GM21381 (cell line): ENCODE measurements around the gene SMPDL3B.
A peak's percentile ranks its signal among the peaks of the same experiment; 100 is the strongest.

ENCODE experiments used
- ATAC-seq: cut with Tn5 transposase; IDR thresholded peaks from one replicate; pipeline ENCODE4 v1.9.1; 2021; ENCODE audit warnings: mild to moderate bottlenecking, moderate library complexity; ENCODE audit not compliant: unreplicated experiment

SMPDL3B gene

DNA sequence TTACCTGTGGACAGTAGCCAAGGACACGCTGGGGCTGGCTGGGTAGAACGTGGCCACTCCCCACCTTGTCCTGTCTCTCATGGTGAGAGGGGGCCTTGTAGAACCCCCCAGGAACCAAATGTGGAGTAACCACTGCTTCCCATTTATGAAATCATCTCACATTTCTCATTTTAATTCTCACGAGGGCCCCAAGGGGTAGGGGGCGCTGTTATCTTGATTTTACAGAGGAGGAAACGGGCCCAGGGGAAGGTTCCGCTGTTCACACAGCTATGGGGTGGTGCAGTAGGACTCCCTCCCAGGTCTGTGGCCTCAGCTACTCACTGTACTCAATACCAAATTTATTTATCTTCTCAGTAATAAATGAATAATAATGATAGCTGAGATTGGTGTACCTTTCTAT is 5.5 kb downstream of the SMPDL3B start:
- no peak for ATAC-seq

GRCh38 chr1:27940870-27941560 is 6.2 kb downstream of the SMPDL3B start:
- ATAC-seq, result no peak

- ATAC-seq, result no peak
These were observed 7.1 kb downstream of the SMPDL3B start for GRCh38 chr1:27941671-27942540.

DNA sequence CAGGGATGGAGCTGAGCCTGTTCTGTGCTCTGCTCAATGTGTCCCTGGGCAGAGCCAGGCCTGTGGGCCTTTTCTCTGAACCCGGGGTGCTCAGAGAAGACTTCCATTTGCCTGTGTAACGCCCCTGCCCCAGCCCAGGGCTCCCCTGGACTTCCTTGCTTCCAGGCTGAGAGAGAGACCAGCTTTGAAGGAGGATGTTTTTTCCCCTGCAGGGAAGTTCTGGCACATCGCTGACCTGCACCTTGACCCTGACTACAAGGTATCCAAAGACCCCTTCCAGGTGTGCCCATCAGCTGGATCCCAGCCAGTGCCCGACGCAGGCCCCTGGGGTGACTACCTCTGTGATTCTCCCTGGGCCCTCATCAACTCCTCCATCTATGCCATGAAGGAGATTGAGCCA is 10.2 kb downstream of the SMPDL3B start:
- no peak for ATAC-seq

- ATAC-seq, result no peak
These were observed 14.2 kb downstream of the SMPDL3B start for GRCh38 chr1:27949027-27949426.

- ATAC-seq, result no peak
These were observed 16.6 kb downstream of the SMPDL3B start for GRCh38 chr1:27951396-27951795.

DNA sequence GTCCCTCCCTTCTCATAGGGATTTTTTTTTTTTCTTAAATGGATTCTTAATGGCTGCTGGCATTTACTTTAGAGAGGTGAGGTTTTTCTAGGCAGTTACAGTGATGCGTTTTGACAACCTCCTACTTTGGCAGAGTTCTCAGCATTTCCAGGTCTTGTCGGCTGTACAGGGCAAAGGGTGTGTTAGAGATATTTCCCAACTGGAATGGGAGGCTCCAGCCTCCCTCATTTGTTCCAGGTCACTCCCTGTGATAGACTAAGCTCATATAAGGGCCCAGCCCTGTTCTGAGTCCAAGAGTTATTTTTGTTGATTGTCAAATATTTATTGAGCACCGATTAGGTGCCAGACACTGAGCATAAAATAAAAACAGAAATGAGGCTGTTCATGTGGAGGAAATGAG is 17.3 kb downstream of the SMPDL3B start:
- no peak for ATAC-seq

GRCh38 chr1:27954186-27954585 is 19.4 kb downstream of the SMPDL3B start:
- ATAC-seq, result no peak

DNA sequence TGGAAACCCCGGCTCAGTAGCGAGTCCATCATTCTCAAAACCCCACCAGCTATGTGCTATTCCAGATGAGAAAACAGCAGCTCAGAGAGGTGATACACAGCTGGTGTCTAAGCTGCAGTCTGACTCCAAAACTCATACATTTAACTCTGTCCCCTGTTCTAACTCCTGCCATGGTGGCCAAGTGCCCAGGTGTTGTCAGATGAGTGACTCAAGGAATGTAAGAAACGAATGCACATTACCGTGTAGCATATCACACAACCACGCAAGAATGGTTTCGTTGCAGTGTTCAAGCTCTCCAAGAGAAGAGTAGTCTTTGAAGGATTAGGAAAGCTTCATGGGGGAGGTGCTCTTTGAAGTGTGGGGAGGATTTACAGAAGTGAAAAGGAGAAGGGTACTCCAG is 20.3 kb downstream of the SMPDL3B start:
- no peak for ATAC-seq

GRCh38 chr1:27956761-27957160 is 22.0 kb downstream of the SMPDL3B start:
- ATAC-seq, result no peak

- no peak for ATAC-seq
These were observed 22.9 kb downstream of the SMPDL3B start for GRCh38 chr1:27957655-27958054.

- no peak for ATAC-seq
These were observed 23.7 kb downstream of the SMPDL3B start for GRCh38 chr1:27958513-27958912.

DNA sequence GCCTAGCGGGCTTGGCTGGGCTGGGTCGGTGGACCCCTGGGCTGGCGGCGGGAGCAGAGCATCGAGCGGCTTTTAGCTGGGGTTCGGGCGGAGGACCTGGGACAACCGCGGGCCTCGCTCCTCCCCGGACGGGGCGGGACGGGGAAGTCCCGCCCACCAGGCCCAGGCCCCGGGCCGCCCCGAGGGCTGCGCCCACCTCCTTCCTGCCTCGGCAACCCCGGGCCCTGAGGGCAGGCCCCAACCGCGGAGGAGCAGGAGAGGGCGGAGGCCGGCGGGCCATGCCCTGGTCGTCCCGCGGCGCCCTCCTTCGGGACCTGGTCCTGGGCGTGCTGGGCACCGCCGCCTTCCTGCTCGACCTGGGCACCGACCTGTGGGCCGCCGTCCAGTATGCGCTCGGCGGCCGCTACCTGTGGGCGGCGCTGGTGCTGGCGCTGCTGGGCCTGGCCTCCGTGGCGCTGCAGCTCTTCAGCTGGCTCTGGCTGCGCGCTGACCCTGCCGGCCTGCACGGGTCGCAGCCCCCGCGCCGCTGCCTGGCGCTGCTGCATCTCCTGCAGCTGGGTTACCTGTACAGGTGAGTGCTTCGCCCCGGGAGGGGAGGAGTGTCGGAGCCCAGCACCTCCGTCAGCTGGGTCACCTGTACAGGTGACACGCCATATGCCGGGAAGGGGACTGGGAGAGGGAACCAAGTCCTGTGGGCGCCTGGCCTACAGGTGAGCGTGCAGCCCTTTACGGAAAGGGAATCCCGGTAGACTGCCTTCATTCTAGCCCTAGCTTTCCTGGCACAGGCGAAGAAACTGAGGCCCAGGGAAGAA is 25.2 kb downstream of the SMPDL3B start, which contains the start of gene XKR8:
TSS of gene XKR8 (plus strand) at position 182 of the 812 bp plus-strand sequence. CDS start at position 279, 97 bp downstream.
- peak; percentile 86 for ATAC-seq

- no peak for ATAC-seq
These were observed 26.2 kb downstream of the SMPDL3B start for GRCh38 chr1:27960762-27961645.

GRCh38 chr1:27961646-27962221 is 26.9 kb downstream of the SMPDL3B start:
- ATAC-seq, result no peak

GRCh38 chr1:27963393-27963792 is 28.6 kb downstream of the SMPDL3B start:
- no peak for ATAC-seq

GRCh38 chr1:27966402-27967105 is 31.8 kb downstream of the SMPDL3B start:
- no peak for ATAC-seq

DNA sequence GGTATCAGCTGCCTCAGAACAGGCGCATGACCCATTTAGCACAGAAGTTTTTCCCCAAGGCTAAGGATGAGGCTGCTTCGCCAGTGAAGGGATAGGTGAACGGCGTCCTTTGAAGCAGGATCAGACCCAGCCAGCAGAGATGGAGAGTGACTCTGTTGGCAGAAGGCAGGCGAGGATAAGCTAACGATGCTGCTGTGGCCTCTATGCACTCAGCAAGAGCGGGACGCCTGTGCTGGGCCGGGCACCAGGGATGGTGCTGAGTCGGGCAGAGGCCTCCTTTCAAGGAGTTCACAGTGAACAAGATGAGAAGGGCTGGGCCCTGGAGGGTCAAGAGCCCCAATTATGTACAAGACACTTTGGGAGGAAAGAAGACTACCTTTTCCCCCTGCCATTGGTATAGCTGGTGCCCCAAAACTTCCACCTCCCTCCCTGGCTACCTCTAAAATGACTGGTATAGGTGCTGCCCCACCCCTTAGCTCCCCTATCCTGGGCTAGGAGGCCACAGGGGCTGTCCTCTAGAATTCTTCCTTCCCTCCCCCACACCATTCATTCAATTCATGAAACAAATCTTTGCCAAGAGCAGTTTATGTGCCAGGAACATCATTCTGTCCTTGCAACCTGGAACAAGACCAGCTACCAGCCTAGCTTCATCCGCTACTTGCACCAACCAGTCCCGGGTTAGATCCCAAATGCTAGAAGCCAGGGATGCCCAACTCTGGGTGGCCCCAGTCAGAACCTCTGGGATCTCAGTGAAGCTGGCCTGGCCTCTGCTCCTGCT is 32.5 kb downstream of the SMPDL3B start:
- ATAC-seq, result no peak
